H1 (cell line): ENCODE measurements around the gene KDR. TPM values are rescaled to one million over a fixed set of nuclear protein-coding genes. Genes with fewer than 3 reads are reported as not detected.

Experiments used
- CTCF ChIA-PET: fragments of 300-600 bp; sonication (Branson Sonifier 250); formaldehyde crosslinking; loops from one replicate; lab custom pipeline; 2021; ENCODE audit not compliant: partially characterized antibody; lab: Charles Lee
- POLR2A ChIA-PET: fragments of 300-600 bp; sonication (Branson Sonifier 250); formaldehyde crosslinking; loops from one replicate; lab custom pipeline; 2021; ENCODE audit warnings: inconsistent platforms; ENCODE audit not compliant: partially characterized antibody; lab: Charles Lee
- DNase-seq, 2 experiments: peaks; one replicate each; pipeline versions ENCODE4 v3.0.0 to v3.0.0-alpha.2; 2010 to 2022; ENCODE audit warnings: low spot score in 2 of 2, low read depth in 1 of 2, mixed read lengths in 1 of 2
- FAIRE-seq: peaks from 2 replicates; lab custom pipeline; 2011; peaks lifted over from hg19 to GRCh38; lab: Jason Lieb, UNC
- H2AFZ ChIP-seq: 2 replicates; pipeline ENCODE4 v1.8.1; 2012; ENCODE audit warnings: low read length, inconsistent platforms
- H2AK5ac ChIP-seq: 2 replicates; pipeline ENCODE4 v1.6.1; 2013; ENCODE audit warnings: low read depth, low read length
- H2BK120ac ChIP-seq: replicated peaks from 2 replicates; pipeline ENCODE3; 2013; ENCODE audit warnings: low read depth, low read length, inconsistent platforms
- H2BK12ac ChIP-seq: 2 replicates; pipeline ENCODE4 v1.6.1; 2013; ENCODE audit warnings: low read depth, low read length
- H2BK15ac ChIP-seq: 2 replicates; pipeline ENCODE4 v1.6.1; 2013; ENCODE audit warnings: low read length
- H2BK20ac ChIP-seq: 2 replicates; pipeline ENCODE4 v1.6.1; 2013; ENCODE audit warnings: low read length
- H2BK5ac ChIP-seq: 2 replicates; pipeline ENCODE4 v1.6.1; 2013; ENCODE audit warnings: low read depth, low read length
- H3K14ac ChIP-seq: 2 replicates; pipeline ENCODE4 v1.6.1; 2013; ENCODE audit warnings: inconsistent platforms; ENCODE audit not compliant: insufficient read length
- H3K18ac ChIP-seq: 2 replicates; pipeline ENCODE4 v1.6.1; 2013; ENCODE audit warnings: low read length; ENCODE audit errors: extremely low read depth
- H3K23ac ChIP-seq: 2 replicates; pipeline ENCODE4 v1.6.1; 2013; ENCODE audit warnings: inconsistent platforms; ENCODE audit not compliant: insufficient read length
- H3K23me2 ChIP-seq: 2 replicates; pipeline ENCODE4 v1.6.1; 2013; ENCODE audit warnings: low read depth, low read length
- H3K27ac ChIP-seq: 2 replicates; pipeline ENCODE4 v1.6.1; 2011; ENCODE audit warnings: low read depth, low read length, inconsistent platforms
- H3K27me3 ChIP-seq, 4 experiments: replicated peaks in 1 of 4; 1 replicate in 1 of 4; 2 replicates in 3 of 4; pipeline versions ENCODE4 v1.6.1 to v1.8.1; 2011 to 2013; ENCODE audit warnings: low read length in 3 of 4, mild to moderate bottlenecking in 3 of 4, inconsistent platforms in 2 of 4, mixed read lengths in 2 of 4, moderate library complexity in 1 of 4; ENCODE audit not compliant: control insufficient read depth in 3 of 4, insufficient read depth in 3 of 4; ENCODE audit errors: extremely low read depth in 1 of 4
- H3K36me3 ChIP-seq, 4 experiments: 2 replicates each; pipeline versions ENCODE4 v1.6.1 to v1.8.1; 2011 to 2013; ENCODE audit warnings: mild to moderate bottlenecking in 4 of 4, low read length in 3 of 4, moderate library complexity in 2 of 4, control low read depth in 1 of 4, inconsistent platforms in 1 of 4; ENCODE audit not compliant: insufficient read depth in 4 of 4, control insufficient read depth in 2 of 4
- H3K4ac ChIP-seq: replicated peaks from 2 replicates; pipeline ENCODE3; 2013; ENCODE audit warnings: low read length, low read depth, mixed read lengths, inconsistent platforms; ENCODE audit not compliant: insufficient read length
- H3K4me1 ChIP-seq, 4 experiments: replicated peaks in 1 of 4; 1 replicate in 1 of 4; 2 replicates in 3 of 4; pipeline versions ENCODE4 v1.6.1 to v1.8.1; 2011 to 2013; ENCODE audit warnings: low read length in 3 of 4, inconsistent platforms in 2 of 4, mixed read lengths in 1 of 4; ENCODE audit not compliant: insufficient read depth in 4 of 4, control insufficient read depth in 3 of 4
- H3K4me2 ChIP-seq, 2 experiments: 2 replicates each; pipeline versions ENCODE4 v1.6.1 to v1.8.1; 2011 to 2013; ENCODE audit warnings: low read depth in 2 of 2, low read length in 2 of 2, control low read depth in 1 of 2, inconsistent platforms in 1 of 2, mild to moderate bottlenecking in 1 of 2; ENCODE audit not compliant: insufficient read depth in 1 of 2
- H3K4me3 ChIP-seq, 4 experiments: fragments of 200-600, 300-600 bp in 1 of 4; sonication (generic), shearing (Covaris generic), sonication (Bioruptor Twin) in 1 of 4; 2 replicates each; pipeline versions ENCODE4 v1.5.1 to v1.8.1; 2011 to 2016; ENCODE audit warnings: low read length in 4 of 4, low read depth in 3 of 4, control low read depth in 2 of 4, inconsistent platforms in 2 of 4, mild to moderate bottlenecking in 2 of 4, mixed read lengths in 1 of 4, moderate library complexity in 1 of 4; ENCODE audit not compliant: insufficient read depth in 2 of 4; ENCODE audit errors: extremely low read depth in 1 of 4
- H3K56ac ChIP-seq: replicated peaks from 2 replicates; pipeline ENCODE3; 2013; ENCODE audit warnings: low read depth, mild to moderate bottlenecking, mixed read lengths, low read length, inconsistent platforms; ENCODE audit not compliant: insufficient read length
- H3K79me1 ChIP-seq: 2 replicates; pipeline ENCODE4 v1.6.1; 2013; ENCODE audit warnings: low read depth, low read length, control low read depth
- H3K79me2 ChIP-seq, 2 experiments: 2 replicates each; pipeline versions ENCODE4 v1.6.1 to v1.8.1; 2012 to 2013; ENCODE audit warnings: low read length in 2 of 2, mild to moderate bottlenecking in 2 of 2, inconsistent platforms in 1 of 2; ENCODE audit not compliant: insufficient read depth in 2 of 2, control insufficient read depth in 1 of 2
- H3K9ac ChIP-seq, 4 experiments: replicated peaks in 1 of 4; 1 replicate in 1 of 4; 2 replicates in 3 of 4; pipeline versions ENCODE4 v1.6.1 to v1.8.1; 2011 to 2013; ENCODE audit warnings: low read depth in 3 of 4, low read length in 3 of 4, control low read depth in 2 of 4, mild to moderate bottlenecking in 2 of 4, moderate library complexity in 2 of 4, inconsistent platforms in 1 of 4; ENCODE audit errors: extremely low read depth in 1 of 4
- H3K9me3 ChIP-seq, 2 experiments: 2 replicates each; pipeline versions ENCODE4 v1.6.1 to v1.8.1; 2012 to 2013; ENCODE audit warnings: mild to moderate bottlenecking in 2 of 2, moderate library complexity in 2 of 2, control low read depth in 1 of 2, inconsistent platforms in 1 of 2, low read depth in 1 of 2, low read length in 1 of 2, mixed read lengths in 1 of 2; ENCODE audit not compliant: insufficient read depth in 2 of 2
- H4K20me1 ChIP-seq, 2 experiments: replicated peaks in 1 of 2; 2 replicates each; pipeline versions ENCODE3 to v1.8.1; 2011 to 2013; ENCODE audit warnings: inconsistent platforms in 2 of 2, low read length in 2 of 2, mild to moderate bottlenecking in 1 of 2; ENCODE audit not compliant: insufficient read depth in 2 of 2, control insufficient read depth in 1 of 2
- H4K5ac ChIP-seq: 2 replicates; pipeline ENCODE4 v1.6.1; 2013; ENCODE audit warnings: low read length, low read depth, mixed read lengths, inconsistent platforms; ENCODE audit not compliant: insufficient read length
- H4K8ac ChIP-seq: 2 replicates; pipeline ENCODE4 v1.8.0; 2013; ENCODE audit warnings: mild to moderate bottlenecking, moderate library complexity, low read length, inconsistent platforms; ENCODE audit not compliant: insufficient read depth; ENCODE audit errors: extremely low read depth
- H4K91ac ChIP-seq: replicated peaks from 2 replicates; pipeline ENCODE3; 2013; ENCODE audit warnings: low read length, mixed read lengths, inconsistent platforms; ENCODE audit not compliant: insufficient read length
- CBX5 ChIP-seq: fragments of 300-800, 300-1000 bp; sonication (generic); IDR thresholded peaks from 2 replicates; pipeline ENCODE4 v1.7.1; 2016; ENCODE audit warnings: antibody characterized with exemption, low read length, low read depth
- CEBPB ChIP-seq: IDR thresholded peaks from 2 replicates; pipeline ENCODE4 v1.6.1; 2012; ENCODE audit warnings: low read depth, low read length
- NANOG ChIP-seq: IDR thresholded peaks from 2 replicates; pipeline ENCODE4 v1.6.1; 2011; ENCODE audit warnings: low read length, low read depth, mild to moderate bottlenecking, inconsistent platforms; ENCODE audit not compliant: insufficient read depth, poor library complexity, severe bottlenecking
- TAF1 ChIP-seq: IDR thresholded peaks from 2 replicates; pipeline ENCODE4 v1.6.1; 2011; ENCODE audit warnings: mild to moderate bottlenecking, low read depth, low read length
- WGBS, 2 experiments: shearing (Covaris generic) in 1 of 2; methylation state at CpG; one replicate each; pipeline versions ENCODE4 v1.1.6 to v1.1.7; 2013 to 2015; ENCODE audit warnings: low lambda C conversion rate in 2 of 2, mixed read lengths in 2 of 2, inconsistent platforms in 1 of 2, low coverage in 1 of 2, missing lambda C conversion rate in 1 of 2; ENCODE audit not compliant: insufficient replicate concordance in 2 of 2, insufficient coverage in 1 of 2, insufficient read length in 1 of 2; ENCODE audit errors: extremely low coverage in 1 of 2, missing lambda C conversion rate in 1 of 2; 5-methylcytosine and 5-hydroxymethylcytosine counted together
- polyA plus RNA-seq, 7 experiments: library from polyadenylated mRNA; depleted of rRNA in 3 of 7; stranded (reverse) in 5 of 7; unstranded in 2 of 7; fragments of >200 nt in 5 of 7; fragments of 200-250 nt in 2 of 7; gene quantifications; 1 replicate in 5 of 7; 2 replicates in 1 of 7; 4 replicates in 1 of 7; pipeline versions ENCODE4 v1.2.1 to v1.2.3, GENCODE V29; 2011 to 2013; ENCODE audit warnings: missing spikeins in 2 of 7, mixed read lengths in 2 of 7
- total RNA-seq: library from RNA; stranded (reverse); fragmentation: NEBNext Ultra II Directional; extraction: Animal tissue kit (Norgen Biotek cat#: 25700); gene quantifications from 2 replicates; pipeline ENCODE4 v1.2.1, GENCODE V29; 2021

The KDR gene
- total and polyA plus RNA-seq, 2 of the 8 experiments (the other 6 are each of a cell fraction or from before 2014, with no cell fraction given): 69.3 to 106 TPM

GRCh38 chr4:55038176-55038890 lies 87.1 kb downstream of the KDR start:
- Histone ChIP-seq H3K4ac (no peak overlapping the region), H2AK5ac (no peak overlapping the region), H4K20me1 (no peaks in the 10 kb centered on the region), H3K23me2 (no peaks in the 10 kb centered on the region), H3K4me2 (no peak overlapping the region), H2BK20ac (no peak overlapping the region), H3K18ac (no peak overlapping the region), H3K9ac (no peak overlapping the region), H3K14ac (no peak overlapping the region), H3K27ac (no peak overlapping the region), H2BK15ac (no peak overlapping the region), H2BK12ac (no peak overlapping the region), H2AFZ (no peak overlapping the region), H3K4me1 (no peaks in the 10 kb centered on the region), H4K91ac (no peak overlapping the region), H3K9me3 (peaks cover 6 to 10% of the 10 kb centered on the region in 2 experiments), H3K79me2 (no peaks in the 10 kb centered on the region), H4K5ac (no peak overlapping the region), H2BK5ac (no peak overlapping the region), H3K27me3 (no peaks in the 10 kb centered on the region; a peak in 1 of 7 replicates), H2BK120ac (no peak overlapping the region), H3K4me3 (no peak overlapping the region), H4K8ac (no peak overlapping the region), H3K36me3 (no peaks in the 10 kb centered on the region), H3K79me1 (no peaks in the 10 kb centered on the region), H3K56ac (no peak overlapping the region), H3K23ac (no peak overlapping the region)
- ChIA-PET POLR2A (interaction anchor here (0.7 kb wide), 1 partner anchor 28 kb away, joined by 4 read pairs; no protein-coding TSS in a partner anchor), CTCF (no interaction called here)
- no peak for FAIRE-seq
- no peak for DNase-seq
- WGBS, 2 experiments: 87% methylated on average over 2 of the region's 2 CpGs; no CpG with 5 or more reads in 1 of the 2 experiments
- TF ChIP-seq CEBPB (peak; percentile 57; the same call in 1 of the 2 replicates), NANOG (no peak), CBX5 (no peak), TAF1 (no peak)
